ENCODE data around the gene POU2AF1.
"Not testable (repeated sequence)": the region's sequence is repeated elsewhere in the genome, so short reads cannot be mapped to it uniquely, and the experiment has no call there.

The POU2AF1 gene

DNA sequence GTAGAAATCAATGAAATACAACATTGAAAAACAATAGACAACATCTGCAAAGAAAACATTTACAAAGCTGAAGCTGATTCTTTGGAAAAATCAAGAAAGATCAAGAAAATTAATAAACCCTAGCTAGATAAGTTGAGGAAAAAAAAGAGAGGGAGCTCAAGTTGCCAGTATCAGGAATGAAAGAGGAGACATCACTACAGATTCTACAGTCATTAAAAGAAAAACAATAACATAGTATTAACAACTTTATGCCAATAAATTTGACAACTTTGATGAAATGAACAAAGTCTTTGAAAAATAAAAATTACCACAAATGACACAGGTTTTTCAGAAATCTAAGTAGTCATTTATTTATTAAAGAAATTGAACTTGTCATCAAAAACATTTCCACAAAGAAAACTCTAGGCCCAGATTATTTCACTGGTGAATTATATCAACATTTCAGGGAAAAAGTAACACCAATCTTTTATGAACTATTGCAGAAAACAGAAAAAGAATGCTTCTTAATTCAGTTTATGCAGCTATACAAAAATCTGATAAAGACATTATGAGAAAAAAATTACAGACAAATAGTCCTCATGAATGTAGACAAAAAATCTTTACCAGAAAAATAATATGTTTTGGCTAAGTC is 39.2 kb downstream of the POU2AF1 start:
- DNase-seq: no peak

DNA sequence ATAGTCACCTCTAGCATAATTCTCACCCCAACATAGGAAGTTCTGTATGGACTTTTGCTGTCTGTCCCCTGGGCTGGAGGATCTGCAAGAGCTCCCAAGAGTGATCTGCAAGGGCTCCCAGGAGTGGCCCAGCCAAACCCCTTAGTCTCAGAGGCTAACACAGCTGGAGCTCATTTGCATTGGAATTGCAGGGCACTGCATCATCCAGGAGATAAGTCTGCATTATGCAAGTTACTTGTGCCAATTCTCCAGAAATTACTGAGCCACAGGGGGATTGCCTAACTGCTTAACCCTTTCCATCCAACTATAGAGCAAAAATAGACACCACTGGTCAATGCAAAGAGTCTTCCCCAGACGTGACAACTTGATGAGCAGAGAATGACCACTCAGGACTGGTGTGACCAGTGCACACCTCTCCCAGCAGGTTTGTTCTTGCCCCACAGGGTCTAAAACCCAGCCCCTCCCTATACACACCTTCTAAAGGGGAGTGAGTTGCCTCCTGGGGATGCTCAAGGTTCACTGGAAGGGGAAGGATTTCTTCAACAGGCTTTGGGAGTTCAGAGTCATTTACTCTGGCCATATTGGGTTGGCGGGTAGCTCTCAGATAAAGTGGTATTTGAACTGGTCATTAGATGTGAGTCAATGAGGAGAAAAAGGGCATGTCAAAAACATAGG is 42.4 kb downstream of the POU2AF1 start:
- DNase-seq: no peak

DNA sequence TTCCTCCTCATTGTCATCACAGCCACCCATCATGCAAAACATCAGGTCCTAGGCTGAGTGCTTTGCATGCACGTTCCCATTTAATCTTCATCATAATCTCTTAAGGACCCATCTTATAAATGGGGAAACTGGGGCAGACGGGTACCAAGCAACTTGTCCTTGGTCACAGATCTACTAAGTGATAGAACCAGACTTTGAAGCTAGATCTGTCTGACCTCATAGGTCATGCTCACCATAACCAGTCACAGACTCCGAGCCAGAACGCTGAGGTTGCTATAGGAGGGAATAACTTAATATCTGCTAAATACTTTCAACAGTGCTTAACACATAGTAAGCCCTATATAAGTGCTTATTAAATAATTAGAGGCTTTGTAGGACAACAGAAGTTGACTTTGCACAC is 43.0 kb downstream of the POU2AF1 start:
- DNase-seq: no peak

DNA sequence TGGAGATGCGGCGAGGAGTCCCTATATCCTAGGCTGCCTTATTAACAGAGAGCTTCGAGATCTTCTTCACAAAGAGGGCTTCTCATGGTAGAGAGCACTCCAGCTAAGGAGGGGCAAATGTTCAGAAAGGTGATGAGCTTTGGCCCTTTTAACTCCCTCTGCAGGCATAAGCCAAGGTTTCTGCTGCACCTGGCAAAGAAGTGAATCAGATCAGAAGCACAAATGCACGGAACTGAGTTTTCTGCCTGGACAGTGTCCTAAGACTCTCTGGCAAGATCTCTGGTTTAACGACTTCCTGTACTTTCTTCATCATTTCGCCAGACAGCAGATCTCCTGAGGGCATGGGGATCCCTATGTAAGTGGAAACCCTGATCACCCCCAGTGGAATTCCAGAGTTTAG is 43.5 kb downstream of the POU2AF1 start:
- no peak for DNase-seq

DNA sequence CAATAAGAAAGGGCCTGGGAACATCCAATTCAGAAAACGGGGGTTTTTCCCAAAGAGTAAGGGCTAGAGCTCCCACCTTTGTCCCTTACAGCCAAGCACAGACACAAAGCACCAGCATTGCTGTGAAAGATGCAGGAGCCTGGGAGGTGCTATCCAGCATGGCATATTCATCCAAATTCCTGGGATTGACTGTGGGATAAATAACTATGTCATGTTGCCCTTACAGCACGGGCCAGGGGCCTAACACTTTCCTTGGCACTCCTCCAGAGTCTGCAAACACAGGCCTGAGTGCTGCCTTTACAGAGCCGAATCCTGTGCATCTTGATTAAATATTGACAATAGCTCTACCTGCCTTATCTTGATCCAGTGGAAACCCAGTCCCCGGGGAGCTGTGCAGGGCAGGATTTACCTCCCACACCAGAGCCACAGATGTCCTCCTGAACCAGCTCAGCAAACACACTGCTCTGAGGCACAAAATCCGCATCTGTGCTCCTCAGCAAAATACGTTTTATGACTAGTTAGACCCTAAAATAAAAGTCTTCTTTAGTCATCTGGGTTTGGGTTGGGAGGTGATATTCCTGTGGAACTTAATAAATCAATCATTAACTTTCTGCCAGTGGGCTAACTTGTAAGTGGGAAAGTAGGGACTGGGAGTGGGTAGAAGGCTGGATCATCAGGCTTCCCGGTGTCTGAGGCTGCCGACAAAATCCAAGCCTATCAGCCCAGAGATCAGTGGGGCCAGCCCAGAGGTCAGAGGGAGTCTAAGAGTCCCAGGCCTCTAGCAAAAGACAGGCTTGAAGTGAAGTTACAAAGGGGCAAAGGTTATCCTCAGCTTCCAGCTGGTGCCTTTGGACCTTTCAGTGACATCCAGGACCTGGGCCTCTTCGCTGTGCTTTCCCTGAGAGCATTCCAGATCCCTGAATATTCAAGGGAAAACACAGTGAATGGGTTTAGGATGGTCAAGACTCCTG is 44.3 kb downstream of the POU2AF1 start:
- DNase-seq: peak; percentile 92 to 96

DNA sequence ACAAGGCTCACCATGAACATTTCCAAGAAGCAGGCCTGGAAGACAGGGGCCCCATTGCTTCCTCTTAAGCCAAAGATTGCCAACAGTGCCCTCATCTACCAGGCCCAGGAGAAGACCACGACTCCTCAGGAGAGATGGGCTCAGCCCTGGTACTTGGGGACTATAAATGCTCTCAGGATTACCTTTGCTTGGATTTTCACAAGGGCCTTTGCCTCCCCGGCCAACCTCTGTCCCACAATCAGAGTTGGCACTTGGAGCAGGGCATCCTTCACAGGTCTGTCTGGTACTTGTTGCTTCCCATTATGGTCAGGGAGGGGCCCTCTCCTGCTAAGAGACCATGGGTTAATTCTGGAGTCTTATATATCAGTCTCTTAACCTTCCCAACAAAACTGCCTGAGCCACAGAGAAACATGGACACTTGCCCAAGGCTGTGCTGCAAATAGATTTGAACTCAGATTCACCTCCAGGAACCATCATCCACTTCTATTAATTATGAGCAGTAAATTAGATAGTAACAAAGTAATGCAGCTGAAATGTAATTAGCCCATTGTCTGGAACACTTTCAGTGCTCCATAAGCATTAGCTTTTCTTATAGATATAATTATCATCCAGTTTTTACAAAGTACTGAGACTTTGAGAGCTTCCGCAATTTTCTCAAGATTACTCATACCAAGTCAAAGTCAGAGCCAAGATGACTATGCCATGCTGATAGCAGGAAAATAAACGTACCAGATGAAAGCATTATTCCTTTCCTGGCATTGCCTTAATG is 47.2 kb downstream of the POU2AF1 start:
- peak in 1 of 2 experiments; percentile 27 for DNase-seq

DNA sequence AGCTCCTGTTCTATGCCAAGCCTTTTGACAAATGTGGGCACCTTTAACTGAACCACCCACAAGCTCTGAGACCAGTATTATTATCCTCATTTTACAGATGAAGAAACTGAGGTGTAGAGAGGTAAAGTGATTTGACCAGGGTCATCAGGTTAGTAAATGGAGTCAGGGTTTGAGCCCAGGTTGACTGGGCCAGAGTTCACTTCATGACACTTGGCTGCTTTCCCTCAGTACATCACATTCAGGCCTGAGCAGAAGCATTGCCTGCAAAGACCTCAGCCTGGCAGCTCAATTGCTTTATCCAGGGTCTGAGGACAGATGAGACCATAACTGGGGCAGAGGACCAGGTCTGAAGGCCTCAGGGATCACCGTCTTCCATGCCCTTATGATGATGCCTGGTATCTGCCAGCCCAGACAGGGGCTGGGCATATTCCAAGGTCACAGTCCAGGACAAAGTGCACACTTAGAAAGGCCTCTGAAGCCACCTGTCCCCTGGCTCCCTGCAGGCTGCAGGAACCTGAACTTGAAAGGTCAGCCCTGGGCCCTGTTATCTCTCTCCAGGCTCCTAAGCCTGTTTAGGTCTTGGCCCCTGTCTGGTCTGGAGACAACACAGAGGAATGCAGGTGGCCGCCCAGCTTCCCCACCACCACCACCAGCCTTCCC is 48.7 kb downstream of the POU2AF1 start:
- no peak for DNase-seq

DNA sequence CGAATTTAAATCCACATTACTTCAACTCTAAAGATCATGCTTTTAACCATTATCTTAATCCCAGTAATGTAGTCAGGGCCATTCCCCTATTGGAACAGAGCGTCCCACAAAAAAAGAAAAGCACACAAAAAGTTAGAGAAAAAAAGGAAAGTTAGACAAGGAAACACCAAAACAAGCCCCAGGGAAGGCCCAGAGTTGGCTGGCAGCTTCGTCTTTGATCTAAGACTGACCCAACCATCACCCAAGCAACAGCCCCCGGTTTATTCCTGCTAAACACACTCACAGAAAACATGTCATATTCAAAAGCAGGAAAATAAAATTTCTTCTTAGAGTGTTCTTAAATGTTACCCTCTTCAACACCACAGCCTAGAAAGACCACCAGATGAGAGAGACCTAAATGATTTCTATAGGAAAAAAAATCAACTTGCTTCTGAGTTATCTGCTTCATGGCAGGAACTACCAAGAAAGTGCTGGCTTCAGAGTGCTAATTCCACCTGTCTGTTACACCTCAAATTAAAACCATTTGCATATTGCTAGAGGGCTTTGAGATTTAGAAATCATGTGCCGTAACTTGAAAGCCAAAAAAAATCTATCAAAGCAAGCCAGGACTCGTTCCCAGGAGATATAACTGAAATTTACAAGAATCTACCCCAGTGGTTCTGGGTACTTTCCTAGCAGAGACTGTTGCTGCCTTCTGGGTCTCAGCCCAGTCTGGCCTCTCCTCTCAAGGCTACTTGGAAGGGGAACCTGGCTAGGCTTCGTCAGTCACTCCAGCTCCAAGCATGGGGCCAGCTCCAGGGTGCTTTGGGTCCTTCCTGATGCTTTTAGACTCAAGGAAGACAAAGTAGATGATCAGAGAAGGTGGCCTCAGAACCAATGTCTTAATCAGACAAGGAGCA is 49.5 kb downstream of the POU2AF1 start:
- no peak for DNase-seq

DNA sequence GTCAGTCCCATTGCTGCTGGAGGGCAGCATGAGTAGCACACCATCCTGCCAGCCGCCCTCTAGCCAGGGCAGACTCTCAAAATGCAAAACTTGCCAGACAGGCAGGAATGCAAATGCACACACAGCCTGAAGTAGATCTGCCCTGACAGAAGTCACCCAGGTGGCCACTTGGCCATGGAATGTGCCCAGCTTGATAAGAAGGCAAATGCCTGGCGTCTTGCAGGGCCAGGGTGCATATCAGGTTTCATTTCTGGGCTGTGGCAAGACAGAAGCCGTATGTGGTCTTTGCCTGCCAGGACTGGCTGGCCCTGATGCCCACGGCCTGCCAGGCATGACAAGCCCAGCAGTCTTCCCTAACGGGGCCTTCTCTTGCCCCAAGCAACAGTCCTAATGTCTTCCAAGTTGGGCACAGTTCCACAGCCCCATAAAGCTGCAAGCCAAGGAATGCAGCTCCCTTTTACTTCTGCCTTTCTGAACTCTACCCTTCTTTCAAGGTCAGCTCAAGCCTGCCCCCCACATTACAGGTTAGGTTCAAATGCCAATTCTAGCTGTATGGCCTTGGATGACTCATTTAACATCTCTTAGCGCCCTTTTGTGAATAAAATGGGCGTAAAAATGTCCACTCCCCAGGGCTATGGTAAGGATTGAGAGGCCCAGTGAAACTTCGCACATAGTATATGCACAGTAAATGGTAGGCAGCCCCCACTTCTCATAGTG is 51.0 kb downstream of the POU2AF1 start:
- no peak for DNase-seq

DNA sequence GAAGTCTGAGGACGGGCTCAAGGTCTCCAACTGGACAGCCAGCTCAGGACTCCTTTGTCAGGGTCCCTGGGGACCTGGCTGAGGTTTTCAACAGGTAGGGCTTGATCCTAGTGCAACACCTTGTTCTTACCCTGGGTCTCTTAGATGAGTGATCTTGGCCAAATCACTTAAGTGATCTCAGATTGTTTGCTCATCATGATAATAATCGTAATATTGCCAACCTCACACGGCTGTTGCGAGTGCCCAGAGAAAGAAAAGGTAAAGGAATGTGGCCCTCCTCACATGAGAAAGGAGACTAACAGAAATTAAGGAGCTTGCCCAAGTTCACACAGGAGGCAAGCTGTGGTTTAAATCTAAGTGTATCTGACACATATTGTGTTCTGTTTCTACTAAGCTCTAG is 52.3 kb downstream of the POU2AF1 start:
- DNase-seq: no peak

DNA sequence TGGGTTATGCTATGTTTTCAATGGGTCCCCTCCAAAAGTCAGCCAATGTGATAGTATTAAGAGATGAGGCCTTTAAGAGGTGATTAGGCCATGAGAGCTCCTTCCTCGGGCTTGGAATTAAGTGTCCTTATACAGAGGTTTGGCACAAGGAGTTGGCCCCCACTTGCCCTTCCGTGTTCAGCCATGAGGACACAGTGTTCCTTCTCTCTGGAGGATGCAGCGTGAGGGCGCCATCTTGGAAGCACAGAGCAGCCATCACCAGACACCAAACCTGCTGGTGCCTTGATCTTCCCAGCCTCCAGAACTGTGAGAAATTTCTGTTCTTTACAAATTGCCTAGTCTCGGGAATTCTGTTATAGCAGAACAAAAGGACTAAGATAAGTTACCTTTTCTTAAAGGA is 53.8 kb downstream of the POU2AF1 start:
- no peak for DNase-seq

DNA sequence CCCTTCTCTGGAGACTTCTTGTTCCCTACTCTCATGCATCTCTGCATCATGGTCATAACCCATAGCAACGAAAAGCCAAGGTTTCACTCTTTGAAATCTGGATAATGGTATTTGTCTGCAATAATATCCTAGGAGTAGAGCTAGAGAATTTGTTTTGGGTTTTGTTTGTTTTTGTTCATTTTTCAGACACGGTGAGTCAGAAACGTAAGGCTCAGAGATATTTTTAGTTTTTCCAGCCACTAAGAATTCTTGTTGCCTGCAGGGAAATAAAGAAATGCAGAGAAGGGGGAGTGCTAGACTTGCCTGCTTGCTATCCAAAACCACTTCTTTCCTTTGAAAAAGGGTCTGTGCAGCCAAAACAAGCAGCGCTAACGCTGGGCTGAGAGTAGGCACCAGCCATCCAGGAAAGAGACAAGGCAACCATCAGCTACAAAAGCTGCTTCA is 54.8 kb downstream of the POU2AF1 start:
- DNase-seq: no peak

DNA sequence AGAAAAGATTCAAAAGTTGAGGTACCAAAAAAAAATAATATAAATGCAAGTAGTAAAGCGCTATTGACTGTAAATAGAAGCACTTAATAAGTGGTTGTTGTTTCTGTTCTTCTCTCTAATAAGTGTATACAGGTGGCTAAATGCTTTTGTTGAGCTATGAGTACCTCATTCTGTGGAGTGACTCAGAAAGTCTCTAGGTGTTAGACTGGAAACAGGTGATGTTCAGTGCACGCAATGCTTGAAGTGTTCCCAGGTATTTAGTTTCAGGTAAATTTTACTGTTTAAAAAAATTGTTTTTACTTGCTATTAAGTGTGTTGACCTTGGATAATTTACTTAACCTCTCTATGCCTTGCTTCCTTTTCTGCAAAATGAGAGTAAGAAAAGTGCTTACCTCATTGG is 56.5 kb downstream of the POU2AF1 start:
- no peak for DNase-seq

DNA sequence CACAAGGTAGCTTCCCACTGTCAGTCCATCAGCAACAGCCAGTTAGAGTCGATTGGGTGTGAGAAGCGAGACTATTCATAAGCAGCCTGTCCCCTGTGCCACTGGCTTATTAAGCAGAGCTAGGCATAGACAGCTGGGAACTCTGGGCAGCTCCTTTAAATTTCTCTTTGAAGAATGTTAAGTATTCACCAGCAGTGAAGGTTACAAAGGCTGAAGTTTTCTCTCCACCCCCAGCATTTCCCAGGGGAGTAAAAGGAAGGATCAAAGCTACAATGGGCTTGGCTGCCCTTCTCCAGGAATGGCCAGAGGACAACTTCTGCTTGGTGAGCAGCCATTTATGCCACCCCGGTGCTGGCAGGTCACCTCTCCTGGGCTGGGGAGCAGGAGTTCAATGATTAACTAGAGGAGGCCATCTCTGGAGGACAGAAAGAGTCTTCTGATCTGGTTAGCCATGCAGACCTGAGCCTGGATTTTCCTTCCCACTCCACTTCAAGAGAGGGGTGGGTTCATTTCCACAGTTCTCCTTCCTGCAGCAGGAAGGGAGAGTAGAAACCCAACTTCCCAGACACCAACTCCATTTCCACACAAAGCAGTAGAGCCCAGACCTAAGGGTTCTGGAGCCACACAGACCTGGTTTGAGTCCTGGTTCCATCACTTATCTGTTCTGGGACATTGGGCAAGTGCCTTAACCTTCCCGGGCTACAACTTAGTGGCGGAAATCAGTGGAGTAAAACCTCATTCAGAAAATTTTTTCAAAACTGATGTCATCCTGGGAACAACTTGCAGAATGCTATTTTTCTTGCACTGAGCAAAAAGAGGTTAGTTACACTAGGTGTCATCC is 58.1 kb downstream of the POU2AF1 start:
- no peak for DNase-seq

DNA sequence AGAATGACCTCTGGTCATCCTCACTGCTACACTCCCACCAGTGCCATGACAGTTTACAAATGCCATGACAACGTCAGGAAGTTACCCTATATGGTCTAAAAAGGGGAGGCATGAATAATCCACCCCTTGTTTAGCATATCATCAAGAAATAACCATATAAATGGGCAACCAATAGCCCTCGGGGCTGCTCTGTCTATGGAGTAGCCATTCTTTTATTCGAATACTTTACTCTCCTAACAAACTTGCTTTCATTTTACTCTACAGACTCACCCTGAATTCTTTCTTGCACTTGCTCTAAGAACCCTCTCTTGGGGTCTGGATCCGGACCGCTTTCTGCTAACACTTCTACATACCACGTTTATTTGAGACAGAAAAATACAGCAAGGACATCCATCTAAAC is 58.9 kb downstream of the POU2AF1 start:
- DNase-seq: not testable (repeated sequence)

DNA sequence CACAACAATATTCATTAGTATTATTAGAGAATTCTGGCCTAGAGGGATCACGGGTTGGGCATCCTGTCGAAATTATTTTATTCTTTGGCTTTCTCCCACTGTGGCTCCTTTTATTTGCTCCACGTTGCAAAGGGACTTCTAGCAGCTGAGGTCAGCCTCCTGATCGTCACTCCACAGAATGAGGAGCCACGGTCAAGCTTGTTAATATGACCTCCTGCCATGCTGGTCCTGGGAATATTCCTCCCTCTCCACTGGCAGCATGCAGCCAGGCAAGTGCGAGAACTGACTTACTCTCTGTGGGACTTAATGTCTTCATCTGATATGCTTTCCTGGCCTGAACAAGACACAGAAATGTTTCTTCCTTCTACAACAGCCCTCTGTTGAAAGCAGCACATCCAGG is 59.8 kb downstream of the POU2AF1 start:
- no peak for DNase-seq

DNA sequence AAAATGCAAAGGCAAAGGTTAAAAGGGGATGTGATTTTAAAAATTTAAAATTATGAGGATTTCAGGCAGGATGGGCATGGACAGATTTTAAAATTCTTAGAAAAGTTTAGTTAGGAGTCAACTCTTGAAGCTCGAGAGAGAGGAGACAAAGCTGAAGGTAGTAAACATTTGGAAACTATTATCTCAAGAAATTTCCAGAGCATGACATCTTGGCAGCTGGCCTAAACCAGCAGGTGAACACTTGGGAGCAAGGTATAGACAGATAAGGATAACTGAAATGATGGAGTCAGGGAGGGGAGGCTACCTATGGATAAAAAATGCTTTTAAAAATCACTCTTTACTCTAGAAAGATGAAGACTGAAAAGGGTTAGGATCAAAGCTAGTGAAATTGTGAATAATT is 67.0 kb downstream of the POU2AF1 start:
- DNase-seq: peak in 1 of 2 experiments; percentile 26

DNA sequence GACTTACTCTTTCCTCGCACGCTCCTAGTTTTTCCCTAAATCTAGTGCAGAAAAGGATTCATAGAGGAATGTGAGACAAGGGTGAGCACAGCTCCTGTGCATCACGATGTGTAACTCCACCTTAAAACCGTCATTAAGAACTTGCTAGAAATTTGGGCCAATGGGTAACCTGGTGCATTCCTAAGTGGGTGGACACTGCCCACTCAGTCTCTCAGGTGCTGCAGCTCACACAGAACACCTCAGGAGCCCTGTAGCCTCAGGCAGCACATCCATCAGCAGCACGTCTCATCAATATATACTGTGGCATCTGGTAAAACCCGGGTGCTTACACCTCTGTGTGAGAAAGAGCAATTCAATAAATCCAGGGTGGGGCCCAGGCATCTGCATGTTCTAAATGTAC is 68.4 kb downstream of the POU2AF1 start:
- peak in 1 of 2 experiments; percentile 52 for DNase-seq

DNA sequence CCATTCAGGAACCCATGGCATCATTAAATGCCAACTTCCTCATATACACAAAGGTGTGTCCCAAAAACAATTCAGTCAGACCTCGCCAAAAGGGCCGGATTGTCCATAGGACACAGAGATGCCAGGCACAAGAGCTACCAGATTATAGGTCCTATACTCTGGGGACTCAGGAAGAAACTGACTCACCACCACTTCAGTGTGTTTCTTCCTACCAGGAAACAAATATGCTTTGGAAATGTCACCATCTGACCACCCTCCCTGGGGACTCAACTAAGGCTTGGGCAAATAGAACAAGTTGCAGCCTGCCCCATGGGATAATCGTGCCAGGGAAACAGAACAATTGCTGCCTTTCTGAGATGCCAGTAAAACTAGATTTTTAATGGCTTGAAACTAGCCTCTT is 69.0 kb downstream of the POU2AF1 start:
- DNase-seq: peak; percentile 92 to 95

Data from NCI-H2081 (cell line).